Adipose tissue (tissue), 3 donors: ENCODE measurements around the gene C1orf167. TPM values are rescaled to one million over a fixed set of nuclear protein-coding genes. Genes with fewer than 3 reads are reported as not detected.

Experiments used
- H3K27ac ChIP-seq: one replicate; pipeline ENCODE4 v1.5.1; 2013; ENCODE audit warnings: low read depth, low read length
- WGBS, 3 donors: extraction: QIAGEN DNeasy Blood & Tissue Kit; methylation state at CpG; one replicate each; pipeline ENCODE4 v1.1.7; 2013; 5-methylcytosine and 5-hydroxymethylcytosine counted together
- polyA plus RNA-seq, 3 donors: library from polyadenylated mRNA; stranded (reverse); fragments of 200-250 nt; gene quantifications; one replicate each; pipeline ENCODE4 v1.2.3, GENCODE V29; 2013
- donor health status: healthy with polysubstance abuse.
- donor health status: Bipolar disorder and iron deficiency.
- donor health status: healthy.

Gene C1orf167
- polyA plus RNA-seq, 3 donors = 0.83 to 2.7 (median 2.1) TPM

DNA sequence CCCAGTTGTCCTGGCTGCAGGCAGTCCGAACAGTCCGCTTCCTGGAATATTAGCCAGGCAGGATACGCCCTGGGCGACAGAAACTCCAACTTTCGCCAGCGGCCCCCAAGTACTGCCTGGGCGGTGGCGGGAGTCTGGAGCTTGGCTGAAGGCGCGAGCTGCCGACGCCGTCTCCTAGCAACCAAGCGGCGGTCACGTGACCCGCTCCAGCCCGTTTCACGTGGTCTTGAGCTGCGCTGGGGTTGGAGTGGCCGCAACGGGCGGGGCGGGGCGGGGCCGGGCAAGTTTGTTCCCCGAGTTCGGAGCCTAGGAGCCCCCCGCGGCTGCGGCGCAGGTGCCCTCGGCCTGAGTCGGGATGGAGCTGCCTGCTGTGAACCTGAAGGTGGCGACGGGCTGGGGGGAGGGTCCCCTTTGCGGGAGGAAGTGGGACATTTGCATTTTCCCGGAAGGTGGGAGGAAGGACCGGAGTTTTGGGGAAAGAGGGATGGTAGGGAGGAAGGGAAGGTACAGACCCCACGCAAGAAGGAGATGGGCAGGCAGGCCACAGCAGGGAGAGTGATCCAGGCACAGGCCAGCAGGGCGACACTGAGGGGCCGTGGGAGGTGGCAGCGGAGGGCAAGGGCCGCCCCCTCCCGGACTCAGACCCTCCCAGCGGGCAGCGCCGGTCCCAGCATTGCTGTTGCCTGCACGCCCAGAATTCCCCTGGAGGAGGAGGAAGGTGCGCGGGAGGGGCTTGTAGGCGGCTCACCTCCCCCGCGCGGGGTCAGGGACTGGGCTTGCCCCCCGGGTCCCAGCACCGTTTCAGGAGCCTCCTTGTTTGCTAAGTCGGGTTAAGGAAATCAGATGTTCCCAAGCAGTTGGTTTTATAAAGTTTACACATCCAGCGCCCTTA lies 25.9 kb upstream of the C1orf167 start, which contains the start of gene AGTRAP:
Gene AGTRAP, plus strand, starts transcription at position 283 of the 892 bp plus-strand sequence. Its CDS starts 73 bp downstream, at position 356.
- WGBS, 3 donors = 0 to 1% (median 0%) methylated on average over 53 to 59 of the region's 59 CpGs
- H3K27ac ChIP-seq = peak within 1 kb of the TSS; percentile 85

DNA sequence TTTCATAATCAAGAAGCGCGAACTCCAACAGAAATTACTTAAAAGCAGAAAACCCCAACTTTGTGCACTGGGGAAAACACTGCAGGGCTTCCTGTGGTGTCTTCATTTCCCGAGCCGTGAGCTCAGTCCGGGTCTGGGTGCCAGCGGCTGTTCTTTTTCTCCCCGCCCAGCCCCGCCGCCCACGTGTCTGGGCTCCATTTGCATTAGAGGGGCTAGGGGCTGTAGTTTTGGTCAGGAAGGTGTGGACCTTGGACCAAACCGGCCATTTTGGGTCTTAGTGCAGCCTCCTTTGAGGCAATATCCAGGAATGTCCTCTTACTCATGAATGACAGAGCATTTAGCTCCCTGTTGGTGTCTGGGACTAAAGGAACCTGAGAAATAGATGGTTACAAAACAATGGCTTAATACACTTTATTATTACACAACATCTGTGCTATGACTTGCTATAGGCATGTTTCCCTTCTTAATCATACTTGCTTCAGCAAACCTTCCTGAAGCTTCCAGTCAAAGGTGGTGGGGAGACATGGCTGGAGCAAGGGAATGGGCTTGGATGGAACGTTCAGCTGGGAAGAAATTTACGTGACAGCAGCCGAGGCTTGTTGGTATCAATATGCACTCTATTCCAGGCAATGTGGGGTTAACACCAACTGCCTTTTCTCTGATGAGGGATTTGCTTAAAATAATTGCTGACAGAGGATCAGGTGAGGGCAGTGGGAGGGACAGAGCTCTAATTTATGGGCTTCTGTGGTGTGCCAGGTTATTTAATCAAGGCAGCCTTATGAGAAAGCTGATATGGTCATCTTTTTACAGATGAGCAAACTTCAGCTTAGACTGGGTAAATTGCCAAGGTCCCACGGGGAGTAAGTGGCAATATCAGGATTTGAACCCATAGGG lies 25.0 kb upstream of the C1orf167 start:
- 8 to 12% (median 10%) methylated on average over 15 of the region's 15 CpGs for WGBS, 3 donors
- peak overlapping the region; percentile 85 for H3K27ac ChIP-seq

DNA sequence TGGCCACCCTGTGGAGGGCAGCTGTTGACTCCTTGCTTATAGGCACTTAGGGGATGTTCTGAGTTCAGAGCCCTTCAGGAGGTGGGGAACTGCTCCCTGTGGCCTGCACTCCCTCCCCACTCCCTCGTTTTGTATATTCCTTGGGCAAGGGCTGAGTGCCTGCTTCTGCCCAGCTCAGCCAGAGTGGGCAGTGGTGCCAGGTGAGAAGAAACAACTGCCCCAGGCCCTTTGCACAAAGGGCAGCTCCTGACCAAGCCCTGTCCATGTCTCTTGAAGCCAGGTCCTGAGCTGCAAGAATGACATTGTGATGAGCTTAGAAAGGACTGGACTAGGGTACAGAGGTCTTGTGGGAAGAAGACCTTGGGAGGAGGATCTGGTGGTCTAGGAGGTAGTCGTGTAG lies 23.9 kb upstream of the C1orf167 start:
- no peak overlapping the region for H3K27ac ChIP-seq
- 59 to 66% (median 60%) methylated on average over 2 of the region's 2 CpGs for WGBS, 3 donors

DNA sequence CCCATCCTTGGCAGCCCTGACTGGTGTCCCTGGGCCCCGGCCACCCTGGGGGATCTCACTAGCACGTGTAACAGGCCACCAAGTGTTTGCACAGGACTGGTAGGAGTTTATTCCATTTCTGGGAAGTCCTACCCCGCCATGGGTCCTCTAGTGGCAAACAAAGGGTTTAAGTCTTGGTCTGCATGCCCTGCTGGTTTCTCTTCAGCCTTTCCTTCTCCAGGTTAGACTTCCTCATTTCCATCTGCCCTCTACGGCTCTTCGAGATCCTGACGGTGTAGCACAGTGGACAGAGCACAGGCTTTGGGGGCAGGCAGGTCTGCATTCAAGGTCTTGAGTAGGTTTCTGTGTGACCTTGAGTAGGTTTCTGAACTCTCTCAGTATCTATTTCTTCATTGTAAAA lies 23.2 kb upstream of the C1orf167 start:
- WGBS, 3 donors = 52 to 80% (median 61%) methylated on average over 6 of the region's 6 CpGs
- no peak overlapping the region for H3K27ac ChIP-seq

DNA sequence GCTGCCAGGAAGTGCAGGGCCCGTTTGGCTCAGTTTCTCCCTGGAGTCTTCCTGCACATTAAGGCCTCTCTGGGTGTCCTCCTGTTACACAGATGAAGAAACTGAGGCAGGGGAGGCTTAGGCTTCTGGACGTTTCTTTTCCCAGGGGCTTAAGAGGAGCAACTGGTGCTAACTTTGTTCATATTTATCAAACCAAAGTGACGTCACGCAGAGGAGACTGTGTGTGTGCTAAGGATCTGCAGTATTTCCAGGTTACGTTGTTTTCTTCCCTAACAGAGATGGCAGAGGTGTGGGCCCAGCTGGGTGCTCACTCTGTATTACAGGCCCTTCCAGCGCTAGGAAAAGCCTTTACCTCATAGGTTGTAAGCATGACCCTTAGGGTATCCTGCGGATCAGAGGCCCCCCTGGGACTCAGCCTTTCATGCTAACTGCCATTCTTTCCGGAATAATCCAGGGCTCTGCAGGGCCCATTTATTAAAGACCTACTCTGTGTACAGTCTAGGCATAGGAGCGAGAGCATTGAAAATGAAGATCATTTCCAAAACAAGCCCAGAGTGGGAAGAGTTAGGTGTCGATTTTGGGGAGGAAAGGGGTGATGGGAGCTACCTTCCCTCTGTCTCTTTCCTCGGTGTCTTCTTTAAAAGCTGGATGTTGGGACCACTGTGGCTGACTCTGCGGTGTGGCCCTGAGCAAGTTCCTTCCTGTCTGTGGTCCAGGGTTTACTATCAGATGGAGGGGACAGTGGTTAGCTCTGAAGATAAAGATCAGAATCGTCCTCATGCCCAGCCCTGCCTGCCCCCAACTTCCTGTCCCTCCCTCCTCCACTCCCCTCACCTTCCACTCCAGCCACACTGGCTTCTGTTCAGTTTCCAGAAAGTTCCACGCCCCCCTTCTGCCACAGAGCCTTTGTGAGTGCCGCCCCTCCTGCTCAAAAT lies 21.5 kb upstream of the C1orf167 start:
- 43 to 66% (median 46%) methylated on average over 15 of the region's 15 CpGs for WGBS, 3 donors
- H3K27ac ChIP-seq = no peak overlapping the region

DNA sequence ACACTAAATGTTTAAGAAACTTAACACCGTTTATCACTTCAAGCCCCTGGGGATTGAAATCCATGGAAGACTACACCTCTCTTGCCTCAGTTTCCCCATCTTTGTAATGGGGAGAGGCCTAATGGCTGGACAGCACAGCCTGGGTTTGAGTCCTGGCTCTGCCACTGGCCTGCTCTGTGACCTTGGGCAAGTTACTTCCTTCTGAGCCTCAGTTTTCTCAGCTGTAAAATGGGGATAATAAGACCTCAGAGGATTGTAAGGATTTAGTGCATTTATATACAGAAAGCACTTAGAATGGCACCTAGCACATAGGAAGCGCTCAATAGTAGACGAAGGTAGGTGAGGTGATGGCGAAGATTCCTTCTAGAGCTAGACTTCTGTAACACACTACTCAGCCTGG lies 20.5 kb upstream of the C1orf167 start:
- WGBS, 3 donors = 88 to 93% (median 88%) methylated on average over 4 of the region's 4 CpGs
- no peak overlapping the region for H3K27ac ChIP-seq

DNA sequence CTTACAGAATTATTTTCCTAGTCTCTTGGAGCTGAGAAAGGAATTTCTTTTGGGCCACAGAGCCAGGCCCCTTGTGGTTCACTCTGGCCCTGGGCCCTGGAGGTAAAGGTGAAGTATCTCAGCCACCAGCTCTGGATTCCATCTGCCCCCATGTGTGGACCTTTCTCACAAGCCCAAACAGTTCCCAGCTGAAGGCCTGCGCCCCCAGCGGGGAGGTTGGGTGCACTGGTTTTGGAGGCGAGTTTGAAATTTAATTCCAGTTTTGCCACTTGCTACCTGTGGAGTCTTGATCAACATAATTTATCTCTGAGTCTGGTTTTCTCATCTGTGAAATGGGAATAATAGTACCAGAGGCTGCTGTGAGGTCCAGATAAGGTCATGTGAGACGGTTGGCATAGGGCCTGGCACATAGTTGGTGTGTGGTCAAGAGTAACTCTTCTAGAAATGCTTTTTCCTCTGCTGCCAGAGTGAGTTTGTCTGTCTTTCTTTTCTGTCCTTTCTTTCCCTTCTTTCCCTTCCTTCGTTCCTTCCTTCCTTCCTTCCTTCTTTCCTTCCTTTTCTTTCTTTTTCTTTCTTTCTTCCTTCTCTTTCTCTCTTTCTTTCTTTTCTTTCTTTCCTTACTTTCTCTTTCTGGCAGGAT lies 20.0 kb upstream of the C1orf167 start:
- 72 to 85% (median 74%) methylated on average over 5 of the region's 5 CpGs for WGBS, 3 donors
- H3K27ac ChIP-seq = no peak overlapping the region

DNA sequence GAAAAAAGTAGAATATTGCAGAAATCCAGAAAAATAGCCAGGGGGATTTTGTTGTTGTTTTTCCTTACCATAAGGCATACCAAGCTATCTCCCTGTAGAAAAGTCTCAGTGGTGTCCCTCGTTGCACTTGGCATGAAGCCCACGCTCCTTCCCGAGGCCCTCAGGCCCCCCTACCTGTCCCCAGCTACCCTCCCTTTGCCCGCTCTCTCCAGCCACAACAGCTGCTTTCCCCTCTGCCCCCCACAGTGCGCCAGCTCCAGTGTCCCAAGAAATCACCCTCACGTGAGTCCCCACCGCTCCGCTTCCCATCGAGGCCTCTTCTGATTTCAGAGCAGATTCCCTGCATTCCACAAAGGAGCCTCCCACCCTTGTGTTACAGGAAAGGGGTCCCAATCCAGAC lies 17.7 kb upstream of the C1orf167 start:
- 81 to 84% (median 81%) methylated on average over 9 of the region's 9 CpGs for WGBS, 3 donors
- H3K27ac ChIP-seq = no peak overlapping the region

DNA sequence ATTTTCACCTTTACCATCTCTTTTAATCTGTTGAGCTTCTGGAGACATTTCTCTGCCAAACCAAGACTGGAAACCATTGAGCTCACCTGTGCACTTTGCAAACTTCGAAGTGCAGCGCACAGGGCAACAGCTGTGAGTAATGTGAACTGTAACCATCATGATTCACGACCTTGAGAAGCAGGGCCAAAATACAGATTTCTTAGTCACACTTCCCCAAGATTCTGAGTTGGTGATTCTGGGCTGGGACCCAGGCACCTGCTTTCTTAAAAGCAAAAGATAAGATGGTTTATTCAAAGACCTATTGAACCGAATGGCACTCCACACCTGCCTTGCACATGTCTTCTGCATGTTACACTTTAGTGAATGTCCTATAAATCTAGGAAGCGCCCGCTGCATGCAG lies 15.9 kb upstream of the C1orf167 start:
- no peak overlapping the region for H3K27ac ChIP-seq
- WGBS, 3 donors = 40 to 86% (median 83%) methylated on average over 6 of the region's 6 CpGs

DNA sequence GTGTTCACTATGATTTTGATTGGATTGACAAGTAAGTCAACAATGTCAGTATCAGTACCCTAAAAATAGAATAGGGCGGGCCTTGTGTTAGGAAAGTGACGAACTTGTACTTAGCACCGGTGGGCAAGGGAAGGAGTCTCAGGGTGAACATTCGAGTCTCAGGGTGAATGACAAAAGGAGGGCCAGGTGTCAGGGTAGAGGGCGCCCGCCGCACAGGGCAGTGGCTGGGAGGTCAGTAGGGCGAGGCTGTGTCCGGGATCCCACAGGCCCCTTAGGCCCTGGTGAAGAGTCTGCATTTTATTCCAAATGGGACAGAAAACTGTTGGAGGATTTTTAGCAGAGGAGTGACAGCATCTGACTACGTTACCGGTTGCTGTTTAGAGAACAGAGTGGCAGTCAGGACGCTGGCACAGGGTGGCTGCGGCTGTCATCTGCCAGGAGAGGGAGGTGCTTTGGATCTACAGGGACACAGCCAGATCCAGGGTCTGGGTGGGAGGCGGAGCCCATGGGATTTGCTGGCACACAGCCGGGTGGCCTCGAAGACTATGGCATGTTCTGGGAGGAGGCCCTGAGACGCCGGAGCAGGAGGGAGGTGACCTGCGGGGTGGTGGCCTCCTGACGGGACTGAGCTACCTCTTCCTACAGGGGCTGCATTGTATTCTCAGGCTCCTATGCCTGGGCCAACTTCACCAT lies 15.1 kb upstream of the C1orf167 start:
- no peak overlapping the region for H3K27ac ChIP-seq

DNA sequence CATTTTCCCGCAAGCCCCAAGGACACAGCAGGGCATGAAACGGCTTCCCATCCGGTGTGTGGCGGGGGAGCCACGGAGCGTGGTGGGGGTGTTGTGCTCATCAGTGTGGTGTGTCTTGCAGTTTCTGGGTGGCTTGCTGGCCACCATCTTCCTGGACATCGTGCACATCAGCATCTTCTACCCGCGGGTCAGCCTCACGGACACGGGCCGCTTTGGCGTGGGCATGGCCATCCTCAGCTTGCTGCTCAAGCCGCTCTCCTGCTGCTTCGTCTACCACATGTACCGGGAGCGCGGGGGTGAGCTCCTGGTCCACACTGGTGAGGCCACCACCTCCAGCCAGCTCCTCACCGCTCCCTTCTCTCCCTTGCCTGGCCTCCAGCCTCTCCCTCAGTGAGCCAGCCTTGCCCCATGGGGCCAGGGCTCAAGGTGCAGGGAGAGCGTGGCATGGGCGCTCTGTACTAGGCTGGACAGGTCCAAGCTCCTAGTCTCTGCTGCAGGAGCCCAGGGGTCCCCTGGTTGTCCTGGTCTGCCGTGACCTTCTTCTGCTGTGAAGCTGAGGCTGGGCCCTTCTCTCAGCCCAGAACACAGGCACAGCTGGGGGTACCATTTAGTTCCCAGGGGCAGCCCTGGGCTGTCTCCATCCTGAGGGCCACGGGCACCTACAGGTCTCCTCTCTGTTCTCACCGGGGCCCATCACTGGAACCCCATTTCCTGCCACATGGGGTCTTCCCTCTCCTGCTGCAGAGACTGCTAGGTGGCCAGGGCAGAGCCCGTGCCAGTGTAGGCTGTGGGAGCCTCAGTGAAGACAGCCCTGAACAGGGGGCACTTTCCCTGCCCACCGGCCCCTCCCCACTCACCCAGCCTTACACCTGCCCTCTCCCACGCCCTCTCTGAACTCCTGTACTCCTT lies 13.4 kb upstream of the C1orf167 start:
- H3K27ac ChIP-seq = no peak overlapping the region
- 86 to 93% (median 92%) methylated on average over 26 to 27 of the region's 27 CpGs for WGBS, 3 donors

More for the DNA sequence above, 15.1 kb upstream of the C1orf167 start:
- WGBS, 3 donors = 38 to 89% (median 88%) methylated on average over 20 of the region's 20 CpGs

DNA sequence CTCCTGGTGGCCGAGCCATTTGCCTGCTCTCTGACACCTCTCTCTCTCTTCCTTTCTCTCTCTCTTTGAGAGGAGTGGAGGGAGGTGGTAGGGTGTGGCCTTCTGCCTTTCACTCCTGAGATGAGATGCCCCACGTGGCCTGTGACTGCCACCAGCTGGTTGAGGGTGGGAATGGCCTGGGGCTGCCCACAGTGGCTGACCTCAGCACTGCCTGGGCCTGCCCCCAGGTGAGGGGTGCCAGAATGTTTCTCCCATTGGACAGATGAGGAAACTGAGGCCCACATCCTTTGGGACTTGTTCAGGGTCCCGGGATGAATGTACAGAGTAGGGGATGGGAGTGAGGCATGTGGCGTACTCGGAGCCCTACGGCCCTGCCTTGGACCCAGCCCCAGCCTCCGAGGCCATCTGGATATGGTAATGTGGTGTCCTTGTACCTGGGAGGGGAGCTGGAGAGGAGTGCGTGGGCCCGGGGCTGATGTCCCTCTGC lies 12.7 kb upstream of the C1orf167 start:
- WGBS, 3 donors = 65 to 78% (median 76%) methylated on average over 9 of the region's 9 CpGs
- H3K27ac ChIP-seq = no peak overlapping the region

DNA sequence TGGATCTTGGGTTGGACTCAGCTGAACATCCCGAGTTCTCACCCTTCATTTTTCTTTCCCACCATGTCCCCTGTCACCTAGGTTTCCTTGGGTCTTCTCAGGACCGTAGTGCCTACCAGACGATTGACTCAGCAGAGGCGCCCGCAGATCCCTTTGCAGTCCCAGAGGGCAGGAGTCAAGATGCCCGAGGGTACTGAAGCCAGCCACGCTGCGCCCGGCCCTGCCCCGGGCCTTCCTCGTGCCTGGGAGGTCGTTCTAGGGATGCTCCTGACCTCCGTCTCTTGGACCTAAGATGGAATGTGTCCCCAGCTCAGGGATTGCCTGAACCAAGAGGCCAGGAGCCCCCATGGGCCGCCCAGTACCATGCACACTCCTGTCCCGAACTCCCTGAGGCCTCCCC lies 12.0 kb upstream of the C1orf167 start:
- 90 to 95% (median 93%) methylated on average over 15 of the region's 15 CpGs for WGBS, 3 donors
- no peak overlapping the region for H3K27ac ChIP-seq

DNA sequence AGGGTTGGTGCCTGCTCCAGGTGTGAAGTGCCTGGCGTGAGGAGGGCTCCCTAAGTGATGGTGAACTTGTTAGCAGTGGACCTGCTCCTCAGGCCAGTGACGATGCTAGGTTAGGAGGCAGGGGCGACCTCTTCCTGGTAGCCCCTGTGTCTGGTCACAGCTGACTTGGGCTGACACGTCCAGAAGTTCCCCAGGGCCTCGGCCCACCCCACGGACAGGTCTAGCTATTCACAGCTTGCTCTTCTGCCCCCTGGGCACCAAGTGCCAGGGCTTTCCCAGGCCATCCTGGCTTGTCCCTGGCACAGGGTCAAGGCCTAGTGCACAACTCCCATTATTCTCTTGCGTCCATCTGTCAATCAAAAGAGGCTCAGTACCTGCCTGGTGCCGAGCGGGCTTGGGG lies 10.9 kb upstream of the C1orf167 start:
- 79 to 91% (median 90%) methylated on average over 9 of the region's 9 CpGs for WGBS, 3 donors

DNA sequence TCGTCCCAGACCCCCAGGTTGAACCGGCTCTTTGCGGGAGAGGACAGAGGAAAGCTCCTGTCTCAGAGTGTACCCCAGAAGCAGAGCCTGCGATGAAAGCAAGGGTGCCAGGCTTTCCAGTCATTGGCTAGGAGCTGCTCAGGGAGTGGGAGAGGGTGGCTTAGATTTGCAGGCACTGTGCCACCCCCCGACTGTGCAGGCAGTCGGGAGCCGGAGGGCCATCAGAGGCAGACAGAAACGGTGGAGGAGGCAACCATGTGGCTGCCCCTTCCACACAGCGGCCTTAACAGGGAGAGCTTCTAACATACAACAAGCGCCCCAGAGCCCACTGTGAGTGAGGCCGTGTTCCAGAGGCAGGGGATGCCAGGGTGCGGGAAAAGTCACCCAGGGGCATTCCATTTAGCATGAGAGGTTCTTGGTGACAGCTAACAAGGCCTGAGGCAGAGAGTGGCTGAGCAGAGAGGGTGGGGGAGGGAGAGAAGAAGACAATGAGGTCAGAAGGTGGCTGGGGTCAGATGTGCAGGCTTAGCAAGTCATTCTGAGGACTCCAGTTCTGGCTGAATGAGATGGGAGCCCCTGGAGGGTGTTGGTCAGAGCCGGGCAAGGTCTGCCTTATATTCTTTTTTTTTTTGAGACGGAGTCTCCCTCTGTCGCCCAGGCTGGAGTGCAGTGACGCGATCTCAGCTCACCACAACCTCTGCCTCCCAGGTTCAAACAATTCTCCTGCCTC lies 9.5 kb upstream of the C1orf167 start:
- no peak overlapping the region for H3K27ac ChIP-seq
- WGBS, 3 donors = 62 to 73% (median 72%) methylated on average over 15 to 17 of the region's 17 CpGs

More for the DNA sequence above, 10.9 kb upstream of the C1orf167 start:
- no peak overlapping the region for H3K27ac ChIP-seq
